WI38 (cell line): ENCODE measurements around the gene ELMO1.

Experiments
- H3K4me3 ChIP-seq: 2 replicates; pipeline ENCODE4 v1.5.1; 2011; ENCODE audit warnings: low read depth, mild to moderate bottlenecking, control low read depth, low read length
- CTCF ChIP-seq: IDR thresholded peaks from 2 replicates; pipeline ENCODE4 v1.5.1; 2012; ENCODE audit warnings: low read depth, mild to moderate bottlenecking, control low read depth, low read length

The ELMO1 gene

GRCh38 chr7:37440738-37441385 lies 7.8 kb downstream of the ELMO1 start:
- TF ChIP-seq CTCF = no peak
- H3K4me3 ChIP-seq = no peak overlapping the region

GRCh38 chr7:37439653-37440026 lies 9.0 kb downstream of the ELMO1 start:
- no peak overlapping the region for H3K4me3 ChIP-seq
- no peak for TF ChIP-seq CTCF

GRCh38 chr7:37438906-37439652 lies 9.6 kb downstream of the ELMO1 start:
- TF ChIP-seq CTCF = no peak
- H3K4me3 ChIP-seq = no peak overlapping the region

- no peak overlapping the region for H3K4me3 ChIP-seq
- no peak for TF ChIP-seq CTCF
Observed at GRCh38 chr7:37435156-37435855, 13.4 kb downstream of the ELMO1 start.

- H3K4me3 ChIP-seq = no peak overlapping the region
- no peak for TF ChIP-seq CTCF
Observed at GRCh38 chr7:37434529-37434928, 14.1 kb downstream of the ELMO1 start.

- no peak for TF ChIP-seq CTCF
- no peak overlapping the region for H3K4me3 ChIP-seq
Observed at GRCh38 chr7:37433166-37433565, 15.5 kb downstream of the ELMO1 start.
